Prostate gland (tissue), 2 donors: ENCODE data around the gene ZNF793. TPM values are rescaled to one million over a fixed set of nuclear protein-coding genes. Genes with fewer than 3 reads are reported as not detected.
A peak's percentile ranks its signal among the peaks of the same experiment; 100 is the strongest.

Source experiments
- DNase-seq: peaks from one replicate; pipeline ENCODE4 v3.0.0-alpha.2; 2019; ENCODE audit warnings: low spot score
- H3K27ac ChIP-seq, 2 donors: fragments of 200-600 bp; sonication (generic); 2 replicates each; pipeline ENCODE4 v1.5.1; 2017 to 2019
- H3K27me3 ChIP-seq: fragments of 200-600 bp; sonication (generic); replicated peaks from 2 replicates; pipeline ENCODE4 v1.5.1; 2019; ENCODE audit not compliant: insufficient read depth
- H3K36me3 ChIP-seq, 2 donors: fragments of 200-600 bp; sonication (generic); 1 replicate in 1 of 2; 2 replicates in 1 of 2; pipeline versions ENCODE4 v1.5.1 to v1.8.1; 2017 to 2019
- H3K4me1 ChIP-seq: fragments of 200-600 bp; sonication (generic); replicated peaks from 2 replicates; pipeline ENCODE4 v1.5.1; 2019
- H3K4me3 ChIP-seq, 2 donors: fragments of 200-600 bp; sonication (generic); 2 replicates each; pipeline ENCODE4 v1.5.1; 2017 to 2019
- H3K9me3 ChIP-seq: fragments of 200-600 bp; sonication (generic); 2 replicates; pipeline ENCODE4 v1.5.1; 2017
- POLR2A ChIP-seq: fragments of 450-650 bp; IDR thresholded peaks from one replicate; pipeline ENCODE4 v1.6.1; 2016; ENCODE audit warnings: antibody characterized with exemption, mild to moderate bottlenecking
- POLR2AphosphoS5 ChIP-seq: sonication (generic); formaldehyde crosslinking; IDR thresholded peaks from one replicate; pipeline ENCODE4 v1.6.1; 2017; ENCODE audit warnings: antibody characterized with exemption
- WGBS: methylation state at CpG from one replicate; pipeline ENCODE4 v1.1.5; 2018; 5-methylcytosine and 5-hydroxymethylcytosine counted together
- intact Hi-C: fragments of 100-400 bp; cut with DNase I; formaldehyde crosslinking; loops from one replicate; pipeline ENCODE4 v1.14.2; 2022
- total RNA-seq, 2 donors: library from RNA; depleted of rRNA; stranded (reverse); fragments of >200 nt; gene quantifications; one replicate each; pipeline ENCODE4 v1.1.0, GENCODE V29; 2016
- TF ChIP-seq, protein P1 (sequence below), 4 experiments: fragments of 200-600 bp in 2 of 4; fragments of 450-650 bp in 2 of 4; sonication (generic) in 2 of 4; IDR thresholded peaks; 1 replicate in 3 of 4; 2 replicates in 1 of 4; pipeline ENCODE4 v1.5.1; 2016 to 2019; ENCODE audit warnings: antibody characterized with exemption in 4 of 4, mild to moderate bottlenecking in 2 of 4, moderate library complexity in 2 of 4

The ZNF793 gene
- total RNA-seq = 10 to 100 TPM in 1 of 2 donors, 1 to 10 TPM in 1; 5.1 to 13.3 TPM

DNA sequence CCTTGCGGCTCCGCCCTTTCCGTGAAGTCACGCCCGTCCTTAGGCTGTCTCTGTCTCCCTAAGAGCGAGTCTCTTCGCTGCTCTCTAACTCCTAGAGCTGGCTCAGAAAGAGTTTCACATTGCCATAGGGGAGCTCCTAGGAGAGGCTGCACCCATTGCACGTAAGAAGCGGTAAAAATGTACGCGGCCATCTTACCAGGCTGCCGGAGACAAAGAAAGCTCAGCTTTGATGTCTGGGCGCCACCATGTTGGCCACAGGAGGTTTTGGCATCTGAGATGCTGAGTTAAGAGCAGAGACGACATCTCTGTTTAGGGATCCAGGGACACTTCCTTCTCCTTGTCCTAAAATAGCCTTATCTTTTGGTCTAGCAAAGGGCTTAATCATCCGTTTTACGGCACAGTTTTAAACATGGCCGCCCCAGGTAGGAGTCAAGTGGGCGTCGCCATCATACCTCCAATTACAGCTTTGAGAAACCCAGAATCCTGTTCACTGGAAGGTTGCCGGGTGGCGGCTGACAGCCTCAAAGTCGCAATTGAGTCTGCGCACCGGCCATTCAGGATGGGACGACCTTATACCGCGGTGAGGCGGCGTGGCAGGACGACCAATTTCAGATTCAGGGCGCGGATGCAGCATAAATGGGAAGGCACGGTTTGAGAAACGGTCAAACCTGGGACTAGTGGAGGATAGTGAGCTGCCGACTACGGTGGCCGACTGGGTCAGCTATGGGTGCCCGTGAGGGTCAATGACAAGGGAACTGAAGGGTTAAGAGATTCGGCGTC lies at the start of gene ZNF793:
TSS of gene ZNF793 (plus strand) at position 553 of the 780 bp plus-strand sequence. CDS start 16,501 bp downstream, outside the sequence.
- intact Hi-C loops = loop anchor here (2.0 kb wide), 1 partner anchor 38 kb away; the partner anchor contains the start of gene ZNF570
- Histone ChIP-seq H3K4me1 (no peaks in the 10 kb centered on the region), H3K4me3 (peak within 1 kb of the TSS; percentile 67 to 69), H3K27ac (peak within 1 kb of the TSS; percentile 95 to 96), H3K36me3 (no peaks in the 10 kb centered on the region), H3K9me3 (no peaks in the 10 kb centered on the region), H3K27me3 (no peaks in the 10 kb centered on the region)
- WGBS = under 1% methylated on average over 40 of the region's 40 CpGs
- TF ChIP-seq, protein P1, sequence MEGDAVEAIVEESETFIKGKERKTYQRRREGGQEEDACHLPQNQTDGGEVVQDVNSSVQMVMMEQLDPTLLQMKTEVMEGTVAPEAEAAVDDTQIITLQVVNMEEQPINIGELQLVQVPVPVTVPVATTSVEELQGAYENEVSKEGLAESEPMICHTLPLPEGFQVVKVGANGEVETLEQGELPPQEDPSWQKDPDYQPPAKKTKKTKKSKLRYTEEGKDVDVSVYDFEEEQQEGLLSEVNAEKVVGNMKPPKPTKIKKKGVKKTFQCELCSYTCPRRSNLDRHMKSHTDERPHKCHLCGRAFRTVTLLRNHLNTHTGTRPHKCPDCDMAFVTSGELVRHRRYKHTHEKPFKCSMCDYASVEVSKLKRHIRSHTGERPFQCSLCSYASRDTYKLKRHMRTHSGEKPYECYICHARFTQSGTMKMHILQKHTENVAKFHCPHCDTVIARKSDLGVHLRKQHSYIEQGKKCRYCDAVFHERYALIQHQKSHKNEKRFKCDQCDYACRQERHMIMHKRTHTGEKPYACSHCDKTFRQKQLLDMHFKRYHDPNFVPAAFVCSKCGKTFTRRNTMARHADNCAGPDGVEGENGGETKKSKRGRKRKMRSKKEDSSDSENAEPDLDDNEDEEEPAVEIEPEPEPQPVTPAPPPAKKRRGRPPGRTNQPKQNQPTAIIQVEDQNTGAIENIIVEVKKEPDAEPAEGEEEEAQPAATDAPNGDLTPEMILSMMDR (IDR thresholded peaks at IDR 0.05) = no peak
- TF ChIP-seq POLR2A = peak; percentile 36
- peak; percentile 61 for TF ChIP-seq POLR2AphosphoS5
- DNase-seq = peak; percentile 87

DNA sequence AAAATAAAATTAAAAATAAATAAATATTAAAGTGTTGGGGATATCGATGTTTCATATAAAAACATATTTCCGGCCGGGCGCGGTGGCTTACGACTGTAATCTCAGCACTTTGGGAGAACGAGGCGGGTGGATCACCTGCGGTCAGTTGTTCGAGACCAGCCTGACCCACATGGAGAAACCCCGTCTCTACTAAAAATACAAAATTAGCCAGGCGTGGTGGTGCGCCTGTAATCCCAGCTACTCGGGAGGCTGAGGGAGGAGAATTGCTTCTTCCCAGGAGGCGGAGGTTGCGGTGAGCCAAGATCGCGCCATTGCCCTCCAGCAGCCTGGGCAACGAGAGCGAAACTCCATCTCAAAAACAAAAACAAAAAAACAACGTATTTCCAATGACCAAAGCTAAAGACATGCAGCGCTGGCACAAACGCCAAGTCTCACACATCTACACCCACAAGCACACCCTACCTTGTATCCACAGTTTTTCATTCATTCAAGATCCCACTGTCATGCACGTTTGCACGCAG lies 40.4 kb upstream of the ZNF793 start:
- TF ChIP-seq POLR2AphosphoS5 (no peak), POLR2A (no peak)
- TF ChIP-seq, protein P1 (IDR thresholded peaks at IDR 0.05) = no peak
- H3K27ac ChIP-seq = peak overlapping the region; percentile 77 to 84
- no peaks in the 10 kb centered on the region for H3K36me3 ChIP-seq
- DNase-seq = no peak
- no peaks in the 10 kb centered on the region for H3K4me1 ChIP-seq
- peak overlapping the region; percentile 70 to 86 for H3K4me3 ChIP-seq
- H3K27me3 ChIP-seq = no peaks in the 10 kb centered on the region
- intact Hi-C loops = loop anchor here (5.0 kb wide), 3 partner anchors 94 to 619 kb away; partner anchors contain the start of genes ZNF527, ZNF568 and ZNF829
- no peaks in the 10 kb centered on the region for H3K9me3 ChIP-seq
- 34% methylated on average over 25 of the region's 25 CpGs for WGBS

DNA sequence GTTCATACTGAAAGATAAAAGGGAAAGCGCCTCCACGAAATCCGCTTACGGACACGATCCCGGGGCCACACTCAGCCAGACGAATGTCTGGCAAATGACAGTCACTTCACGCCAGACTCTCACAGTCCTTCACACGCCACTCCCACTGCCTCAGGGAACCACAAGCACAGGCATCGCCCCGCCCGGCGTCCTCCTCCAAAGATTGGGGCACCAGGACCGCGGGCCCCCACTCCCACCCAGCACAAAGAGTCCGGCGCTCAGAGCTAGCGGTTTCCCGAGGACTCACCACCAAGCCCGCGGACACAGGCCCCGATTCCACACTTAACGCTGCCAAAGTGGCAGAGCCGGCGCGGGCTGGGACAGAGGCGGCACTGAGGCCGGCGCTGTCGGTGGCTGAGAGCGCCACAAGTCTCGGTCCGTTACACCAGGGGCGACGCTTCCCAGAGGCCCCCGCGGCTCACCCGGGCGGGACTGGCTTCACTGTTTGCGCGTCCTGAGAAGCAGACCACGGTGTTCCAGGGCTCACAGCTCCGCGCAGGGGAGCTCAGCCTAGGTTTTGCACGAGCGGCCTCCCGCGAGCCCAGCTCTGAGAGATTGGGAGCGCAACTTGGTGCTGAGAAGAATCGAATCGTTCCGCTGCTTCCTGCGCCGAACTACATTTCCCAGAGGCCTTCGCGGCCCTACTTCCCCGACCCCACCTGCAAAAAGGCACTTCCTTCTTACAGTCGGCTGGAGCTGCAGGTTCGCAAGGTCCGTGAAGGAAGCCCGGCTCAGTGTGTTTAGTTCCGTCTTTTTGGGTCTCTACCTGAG lies 39.7 kb upstream of the ZNF793 start, which contains the start of gene ZNF569:
TSS of gene ZNF569 (minus strand) at position 647 of the 810 bp plus-strand sequence. CDS start 22,523 bp downstream, outside the sequence.
- no peaks in the 10 kb centered on the region for H3K36me3 ChIP-seq
- intact Hi-C loops = loop anchor here (5.0 kb wide), 3 partner anchors 95 to 620 kb away; partner anchors contain the start of genes ZNF527, ZNF568 and ZNF829
- H3K27ac ChIP-seq = peak within 1 kb of the TSS; percentile 89 to 95
- TF ChIP-seq, protein P1 (IDR thresholded peaks at IDR 0.05) = no peak
- peak; percentile 94 for TF ChIP-seq POLR2AphosphoS5
- peak within 1 kb of the TSS; percentile 70 to 86 for H3K4me3 ChIP-seq
- peak; percentile 94 for DNase-seq
- H3K4me1 ChIP-seq = no peaks in the 10 kb centered on the region
- WGBS = 1% methylated on average over 59 of the region's 62 CpGs
- H3K9me3 ChIP-seq = no peaks in the 10 kb centered on the region
- H3K27me3 ChIP-seq = no peaks in the 10 kb centered on the region

DNA sequence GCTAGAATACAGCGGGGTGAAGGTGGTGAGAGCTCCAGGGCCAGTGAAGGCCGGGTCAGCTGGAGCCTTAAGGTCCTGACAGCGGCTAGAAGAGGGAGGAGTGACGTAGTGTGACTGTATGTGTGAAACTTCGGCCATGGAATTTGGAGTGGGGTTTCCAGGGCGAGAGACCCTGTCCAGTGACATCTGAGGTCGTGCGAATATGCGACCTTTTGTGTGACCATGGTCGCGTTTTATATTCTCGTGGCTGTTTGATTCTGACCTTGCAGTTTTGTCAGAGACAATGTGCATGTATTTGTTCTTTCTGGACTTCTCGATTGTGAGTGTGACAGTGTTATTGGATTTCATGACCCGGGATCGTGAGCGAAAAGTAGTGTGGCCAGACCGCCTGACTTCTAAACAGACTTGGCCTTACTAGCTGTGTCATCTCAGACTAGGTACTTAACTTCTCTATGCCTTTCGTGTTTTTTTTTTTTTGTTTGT lies 39.1 kb upstream of the ZNF793 start:
- peak overlapping the region; percentile 77 to 84 for H3K27ac ChIP-seq
- intact Hi-C loops = loop anchor here (2.0 to 5.0 kb wide), 5 partner anchors 39 to 620 kb away; partner anchors contain the start of genes ZNF527, ZNF540, ZNF568 and ZNF571

More for the DNA sequence above, 39.1 kb upstream of the ZNF793 start:
- H3K36me3 ChIP-seq = no peaks in the 10 kb centered on the region
- H3K27me3 ChIP-seq = no peaks in the 10 kb centered on the region
- peak overlapping the region; percentile 70 to 86 for H3K4me3 ChIP-seq
- TF ChIP-seq POLR2AphosphoS5 = no peak
- TF ChIP-seq, protein P1 (IDR thresholded peaks at IDR 0.05) = no peak
- TF ChIP-seq POLR2A = no peak
- no peak for DNase-seq
- H3K9me3 ChIP-seq = no peaks in the 10 kb centered on the region
- WGBS = 41% methylated on average over 18 of the region's 18 CpGs
- H3K4me1 ChIP-seq = no peaks in the 10 kb centered on the region
